NK-92 (cell line): Measurements from ENCODE around the gene CNOT1.

Source experiments
- DNase-seq: peaks from one replicate; lab custom pipeline; 2025; ENCODE audit not compliant: unreplicated experiment; lab: John Stamatoyannopoulos, UW

CNOT1 gene

DNA sequence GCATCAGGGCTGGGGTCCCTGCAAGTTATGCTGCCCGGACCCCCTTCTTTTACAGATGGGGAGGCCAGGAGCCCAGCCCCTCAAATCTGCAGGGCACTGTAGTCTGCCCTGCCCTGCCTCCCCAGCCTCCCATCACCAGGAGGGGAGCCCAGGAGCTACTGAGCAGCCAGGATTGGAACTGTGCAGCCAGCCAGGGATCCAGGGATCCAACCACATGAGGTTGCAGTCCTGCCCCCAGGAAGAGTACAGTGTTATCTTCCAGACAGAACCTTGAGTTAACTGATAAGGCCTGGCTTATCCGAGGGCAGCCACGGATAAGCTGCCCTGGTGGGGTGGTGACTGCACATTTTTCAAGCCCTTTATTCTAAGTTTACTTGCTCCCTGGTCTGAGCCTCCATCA, 141.1 kb downstream of the CNOT1 start:
- DNase-seq: no peak

GRCh38 chr16:58487566-58488351, 141.9 kb downstream of the CNOT1 start:
- no peak for DNase-seq

- DNase-seq: no peak
These were observed 144.3 kb downstream of the CNOT1 start for GRCh38 chr16:58485184-58485887.

DNA sequence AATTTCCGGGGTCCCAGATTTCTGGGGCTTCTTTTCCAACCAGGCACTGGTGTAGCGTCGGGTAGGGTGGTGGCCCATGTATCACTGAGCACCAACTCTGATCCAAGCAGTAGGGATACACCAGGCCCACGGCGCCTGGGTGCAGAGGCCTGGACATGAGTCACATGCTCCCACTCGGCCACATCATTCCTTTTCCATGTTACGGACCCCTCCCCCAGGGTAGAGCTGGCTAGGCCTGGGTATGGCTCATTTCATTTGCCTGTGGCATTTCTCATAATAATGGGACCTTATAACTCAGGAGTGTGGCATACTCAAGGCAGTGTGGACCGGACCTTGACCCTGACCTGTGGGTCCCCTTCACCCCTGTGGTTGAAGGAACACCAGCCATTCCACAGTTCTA, 147.7 kb downstream of the CNOT1 start:
- no peak for DNase-seq

GRCh38 chr16:58481226-58481869, 148.3 kb downstream of the CNOT1 start:
- DNase-seq: no peak

GRCh38 chr16:58478427-58478826, 151.2 kb downstream of the CNOT1 start:
- DNase-seq: no peak

DNA sequence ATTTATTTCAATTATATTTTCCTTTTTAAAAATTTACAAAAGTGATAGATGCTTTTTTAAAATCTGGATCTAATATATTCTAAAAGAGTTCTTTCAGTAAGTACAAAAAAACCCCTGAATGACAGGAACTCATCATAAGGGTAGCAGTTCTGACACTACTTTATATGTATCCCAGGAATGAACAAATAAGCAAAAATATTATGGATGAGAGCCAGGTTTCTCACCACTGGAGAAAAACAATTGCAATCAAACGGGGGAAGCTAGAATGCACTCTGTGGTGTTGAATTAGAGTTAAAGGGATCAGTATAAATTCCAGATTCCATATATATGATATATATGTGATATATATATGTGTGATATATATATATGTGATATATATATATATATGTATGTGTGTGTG, 152.8 kb downstream of the CNOT1 start:
- no peak for DNase-seq

DNA sequence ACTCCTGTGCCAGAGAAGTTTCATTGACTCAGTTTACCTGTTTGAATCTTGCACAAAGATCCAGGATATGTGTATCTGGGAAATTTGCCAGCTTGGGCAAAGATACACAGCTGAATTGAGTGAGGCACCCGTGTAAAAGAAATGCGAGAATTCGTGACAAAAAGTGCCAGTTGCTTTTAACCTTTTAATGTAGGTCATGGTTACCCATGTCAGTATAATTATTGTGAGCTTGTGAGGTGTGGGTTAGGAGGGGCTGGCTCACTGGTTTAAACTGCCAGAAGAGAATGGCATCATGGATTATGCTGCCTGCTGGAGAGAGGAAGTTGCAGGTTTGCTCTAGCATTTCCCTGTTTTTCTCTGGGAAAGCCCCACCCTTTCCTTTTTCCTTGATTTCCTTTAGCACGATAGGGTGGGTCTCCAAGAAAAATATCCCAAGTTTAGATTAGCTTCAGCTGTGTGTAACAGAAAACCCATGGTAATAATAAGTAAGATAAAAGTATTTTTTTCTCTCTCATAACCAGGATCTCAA, 154.5 kb downstream of the CNOT1 start:
- no peak for DNase-seq

GRCh38 chr16:58474296-58474695, 155.3 kb downstream of the CNOT1 start:
- no peak for DNase-seq

GRCh38 chr16:58472827-58473226, 156.8 kb downstream of the CNOT1 start:
- DNase-seq: no peak

DNA sequence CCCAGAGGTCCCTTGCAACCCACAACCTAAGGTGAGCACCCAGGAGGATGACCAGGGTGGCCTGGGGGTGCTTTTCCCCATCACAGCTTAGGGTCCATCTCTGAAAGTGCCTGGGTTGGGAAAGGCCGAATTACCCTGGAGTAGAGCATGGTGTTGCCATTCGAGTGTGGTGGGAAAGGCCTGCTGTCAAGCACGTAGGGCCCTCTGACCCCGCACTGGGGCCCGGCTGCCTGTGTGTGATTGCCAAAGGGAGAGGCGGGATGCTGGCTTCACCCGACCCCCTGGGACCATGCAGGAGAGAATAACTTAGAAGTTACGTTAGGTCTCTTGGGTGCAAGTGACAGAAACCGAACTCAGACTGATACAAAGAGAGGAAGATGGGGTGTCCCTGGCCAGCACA, 157.4 kb downstream of the CNOT1 start:
- DNase-seq: no peak

DNA sequence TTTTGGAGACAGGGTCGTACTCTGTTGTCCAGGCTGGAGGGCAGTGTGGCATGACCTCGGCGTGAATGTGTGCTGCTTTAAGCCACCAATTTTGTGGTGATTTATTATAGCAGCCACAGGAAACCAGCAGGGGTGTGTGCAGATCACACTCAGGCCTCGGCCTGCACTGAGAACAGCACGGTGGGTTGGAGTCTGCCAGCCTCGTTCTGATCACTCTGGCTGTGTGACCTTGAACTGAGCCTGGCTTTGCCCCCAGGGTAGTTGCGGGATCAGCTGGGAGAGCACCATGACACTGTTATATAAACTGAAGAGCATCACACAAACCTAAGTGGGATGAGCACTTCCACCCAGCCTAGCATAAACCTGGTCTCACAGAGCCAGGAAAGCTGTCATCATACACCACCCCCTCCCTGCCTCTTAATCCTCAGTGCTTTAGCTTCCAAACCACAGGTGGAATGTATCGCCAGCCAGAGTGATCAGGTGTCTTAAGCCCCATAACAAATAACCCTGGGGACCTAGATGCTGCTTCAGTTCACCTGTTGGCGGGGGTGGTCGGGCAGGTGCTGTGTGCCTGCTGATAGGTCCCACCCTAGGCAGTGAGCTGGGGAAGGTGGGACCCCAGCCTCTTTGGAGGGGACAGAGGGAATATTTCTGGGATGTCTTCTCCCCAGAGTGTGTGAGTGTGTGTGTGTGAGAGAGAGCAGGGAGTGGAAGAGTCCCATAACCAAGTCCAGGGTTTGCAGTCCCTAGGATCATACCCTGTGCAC, 158.2 kb downstream of the CNOT1 start:
- DNase-seq: no peak
